Erythroblast (primary cell): Measurements from ENCODE around the gene AUTS2.
A peak's percentile ranks its signal among the peaks of the same experiment; 100 is the strongest.

Source experiments
- DNase-seq, 2 experiments: peaks; one replicate each; lab custom pipeline; 2025; lab: John Stamatoyannopoulos, UW
- GATA1 ChIP-seq: IDR thresholded peaks from 2 replicates; pipeline ENCODE4 v1.6.1; 2011; ENCODE audit warnings: low read depth, mild to moderate bottlenecking, control low read depth, low read length, moderate library complexity
- POLR2A ChIP-seq: IDR thresholded peaks from 2 replicates; pipeline ENCODE4 v1.6.1; 2011; ENCODE audit warnings: mild to moderate bottlenecking, low read length

AUTS2 gene

GRCh38 chr7:69624435-69625230 is 26.4 kb downstream of the AUTS2 start:
- DNase-seq = peak; percentile 11 to 49
- TF ChIP-seq GATA1 = no peak
- no peak for TF ChIP-seq POLR2A

DNA sequence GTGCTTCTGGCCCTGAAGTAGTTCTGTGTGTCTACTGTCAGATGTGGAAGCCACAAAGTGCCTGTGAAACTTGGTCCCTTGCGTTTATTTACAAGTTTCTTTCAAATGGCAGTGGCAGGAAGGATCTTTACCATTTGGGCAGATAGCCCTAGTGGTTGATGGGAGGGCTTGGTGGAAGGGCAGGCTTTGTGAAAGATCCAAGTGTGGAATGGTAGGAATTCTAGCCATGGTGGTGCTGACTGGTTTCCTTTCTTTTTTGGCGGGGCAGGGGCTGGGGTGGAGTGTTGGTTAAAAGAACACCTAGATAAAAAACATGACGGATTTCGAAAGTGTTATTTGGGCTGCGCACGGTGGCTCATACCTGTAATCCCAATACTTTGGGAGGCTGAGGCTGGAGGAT is 27.0 kb downstream of the AUTS2 start:
- TF ChIP-seq POLR2A (no peak), GATA1 (no peak)
- no peak for DNase-seq

DNA sequence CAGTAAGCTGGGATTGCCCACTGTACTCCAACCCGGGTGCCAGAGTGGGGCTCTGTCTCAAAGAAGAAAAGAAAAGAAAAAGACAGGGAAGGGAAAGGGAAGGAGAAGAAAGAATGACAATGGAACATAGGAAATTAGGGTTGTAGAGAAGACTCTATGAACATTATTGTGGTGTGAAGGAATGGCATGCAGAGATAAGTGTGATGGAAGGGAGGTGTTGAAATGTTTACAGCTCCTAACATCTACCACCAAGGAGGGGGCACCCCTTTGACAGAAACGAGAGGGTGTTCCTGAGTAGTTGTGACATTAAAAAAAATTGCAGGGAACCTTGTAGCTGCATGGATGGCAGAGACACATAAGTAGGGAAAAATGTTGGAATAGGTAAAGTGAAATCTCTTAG is 27.5 kb downstream of the AUTS2 start:
- TF ChIP-seq GATA1 = no peak
- TF ChIP-seq POLR2A = no peak
- no peak for DNase-seq

DNA sequence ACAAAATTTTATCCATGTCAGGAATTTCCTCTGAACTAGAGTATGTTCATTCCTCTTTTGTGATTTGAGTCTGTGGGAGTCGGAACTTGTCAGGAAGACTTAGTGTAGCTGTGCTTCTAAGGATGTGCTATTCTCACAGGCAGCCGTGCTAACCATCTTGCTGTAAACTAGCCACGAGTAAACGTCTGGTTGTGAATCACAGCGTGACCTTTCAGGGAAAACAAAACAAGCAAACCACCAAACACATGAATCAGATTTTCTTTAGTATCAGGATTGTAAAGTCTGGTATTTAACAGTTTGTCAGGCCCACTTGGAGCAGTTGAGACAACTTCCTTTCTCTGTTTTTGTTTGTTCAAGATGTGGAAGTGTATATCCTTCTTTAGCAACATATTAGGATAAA is 32.0 kb downstream of the AUTS2 start:
- no peak for DNase-seq
- TF ChIP-seq POLR2A (no peak), GATA1 (no peak)

DNA sequence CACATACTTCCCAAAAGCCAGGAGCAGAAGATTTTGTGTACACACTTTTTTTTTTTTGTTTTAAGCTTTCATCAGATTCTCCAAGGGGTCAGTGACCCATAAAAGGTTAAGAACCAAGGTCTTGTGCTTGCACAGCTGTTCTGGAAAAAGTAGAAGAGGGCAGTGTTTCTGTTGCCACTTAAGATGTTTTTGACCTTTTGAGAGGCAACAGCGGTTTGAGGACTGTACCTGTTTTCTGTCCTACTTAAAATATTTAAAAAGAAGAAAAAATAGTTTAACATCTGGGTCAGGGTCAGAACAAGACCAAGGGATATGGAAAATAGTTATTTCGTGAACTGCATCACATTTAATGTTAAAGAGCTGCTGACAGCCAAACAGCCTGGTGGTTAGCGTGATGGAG is 32.9 kb downstream of the AUTS2 start:
- TF ChIP-seq POLR2A = no peak
- no peak for TF ChIP-seq GATA1
- DNase-seq = no peak

GRCh38 chr7:69632280-69632679 is 34.0 kb downstream of the AUTS2 start:
- TF ChIP-seq GATA1 (no peak), POLR2A (no peak)
- no peak for DNase-seq

GRCh38 chr7:69633122-69633831 is 35.0 kb downstream of the AUTS2 start:
- no peak for TF ChIP-seq GATA1
- TF ChIP-seq POLR2A = no peak
- no peak for DNase-seq

- DNase-seq = no peak
- TF ChIP-seq POLR2A (no peak), GATA1 (no peak)
These were observed 37.4 kb downstream of the AUTS2 start for GRCh38 chr7:69635555-69636185.

- DNase-seq = no peak
- TF ChIP-seq POLR2A (no peak), GATA1 (no peak)
These were observed 40.4 kb downstream of the AUTS2 start for GRCh38 chr7:69638674-69639073.

DNA sequence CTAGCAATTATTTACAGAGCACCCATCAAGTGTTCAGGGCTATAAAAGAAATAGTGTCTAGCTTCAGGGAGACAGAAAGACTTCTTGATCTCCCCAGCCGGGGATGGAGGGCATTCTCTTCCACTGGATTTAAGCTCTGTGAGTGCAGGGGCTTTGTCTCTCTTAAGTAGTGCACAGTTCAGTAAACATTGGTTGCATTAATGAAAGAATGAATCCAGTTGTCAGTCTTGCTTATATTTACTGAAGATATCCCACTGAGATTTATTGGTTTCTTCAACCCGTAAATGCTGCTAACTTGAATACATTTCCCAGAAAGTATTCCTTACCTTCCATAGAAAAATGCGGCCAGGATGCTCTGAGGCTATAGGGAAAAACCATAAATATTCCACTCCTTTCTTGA is 41.9 kb downstream of the AUTS2 start:
- no peak for TF ChIP-seq POLR2A
- no peak for TF ChIP-seq GATA1
- no peak for DNase-seq

DNA sequence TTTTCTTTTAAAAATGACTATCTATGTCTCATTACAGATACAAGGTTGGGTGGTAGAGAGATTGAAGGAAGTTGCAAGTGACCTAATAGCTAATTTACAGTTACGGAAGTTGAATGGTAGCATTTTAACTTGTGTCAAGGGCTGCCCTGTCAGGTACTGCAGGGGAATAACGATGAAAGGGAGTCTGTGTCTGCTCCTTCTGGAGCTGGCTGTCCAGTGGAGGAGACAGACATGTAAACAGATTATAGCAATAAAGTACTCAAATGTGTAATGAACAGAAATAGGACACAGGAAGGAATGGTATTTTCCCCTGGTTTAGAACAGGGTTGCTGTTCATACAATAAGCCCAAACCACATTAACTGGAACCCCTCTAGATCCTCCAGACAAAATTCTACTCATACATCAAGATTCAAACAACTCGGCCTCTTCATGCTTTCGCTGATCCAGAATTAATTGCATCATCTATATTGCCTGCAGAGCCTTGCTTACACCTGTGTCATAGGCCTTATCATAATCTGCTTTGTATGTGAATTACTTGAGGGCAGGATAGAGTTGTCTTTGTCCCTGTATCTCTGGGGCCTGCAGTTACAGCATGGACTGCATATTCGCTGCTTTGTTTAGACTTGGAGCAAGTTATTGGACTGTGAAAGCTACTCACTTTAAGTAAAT is 42.8 kb downstream of the AUTS2 start:
- no peak for DNase-seq
- TF ChIP-seq POLR2A = no peak
- no peak for TF ChIP-seq GATA1

DNA sequence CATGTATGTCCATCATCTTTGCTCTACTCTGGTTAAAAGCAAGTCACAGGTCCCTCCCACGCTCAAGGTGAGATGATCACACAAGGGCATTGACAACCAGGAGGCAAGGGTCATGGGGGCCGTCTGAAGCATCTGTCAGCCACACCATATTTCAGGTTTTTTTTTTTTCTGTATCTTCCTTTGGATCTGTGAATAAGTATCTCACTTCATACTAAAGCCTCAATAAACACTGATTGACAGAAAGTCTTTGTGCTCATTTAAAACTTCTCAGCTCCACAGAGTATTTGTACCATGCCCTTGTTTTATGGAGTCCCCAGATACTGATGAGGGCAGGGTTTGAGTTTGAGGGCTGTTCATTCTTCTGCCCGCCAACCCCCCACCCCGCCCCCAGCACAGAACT is 45.0 kb downstream of the AUTS2 start:
- no peak for DNase-seq
- TF ChIP-seq POLR2A (no peak), GATA1 (no peak)

DNA sequence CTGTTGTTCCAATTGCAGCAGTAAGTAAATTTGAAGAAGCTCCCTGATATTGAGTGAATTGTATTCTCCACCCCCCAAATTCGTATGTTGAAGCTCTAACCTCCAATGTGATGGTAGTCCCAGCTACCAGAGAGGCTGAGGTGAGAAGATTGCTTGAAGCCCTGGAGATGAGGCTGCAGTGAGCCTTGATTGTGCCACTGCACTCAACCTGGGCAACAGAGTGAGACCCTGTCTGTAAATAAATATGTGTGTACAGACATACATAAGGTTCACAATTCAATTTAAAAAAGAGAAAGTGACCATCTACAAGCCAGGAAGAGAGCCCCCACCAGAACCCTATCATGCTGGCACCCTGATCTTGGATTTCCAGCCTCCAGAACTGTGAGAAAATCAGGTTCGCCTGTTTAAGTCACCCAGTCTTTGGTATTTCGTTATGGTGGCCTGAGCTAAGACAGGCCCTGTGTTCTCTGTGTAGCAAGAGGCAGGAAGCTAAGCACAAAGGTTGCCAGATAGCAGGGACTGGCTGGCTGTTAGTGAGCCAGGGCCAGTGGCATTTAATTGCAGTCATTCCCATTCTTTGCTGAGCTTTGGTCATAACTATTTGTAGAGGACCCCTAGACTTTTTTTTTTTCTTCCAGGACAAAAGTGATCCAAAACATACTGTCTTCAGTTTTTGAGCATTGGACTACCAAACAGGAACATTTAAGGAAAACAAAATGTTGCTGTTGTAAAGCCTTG is 45.6 kb downstream of the AUTS2 start:
- no peak for DNase-seq
- no peak for TF ChIP-seq POLR2A
- no peak for TF ChIP-seq GATA1
